HG03457 (cell line): ENCODE results near the gene SMARCE1.
"Not testable (repeated sequence)": the region's sequence is repeated elsewhere in the genome, so short reads cannot be mapped to it uniquely, and the experiment has no call there.

Source experiments
- ATAC-seq: cut with Tn5 transposase; IDR thresholded peaks from one replicate; pipeline ENCODE4 v1.9.1; 2021; ENCODE audit warnings: moderate number of reproducible peaks; ENCODE audit not compliant: unreplicated experiment

SMARCE1 gene

DNA sequence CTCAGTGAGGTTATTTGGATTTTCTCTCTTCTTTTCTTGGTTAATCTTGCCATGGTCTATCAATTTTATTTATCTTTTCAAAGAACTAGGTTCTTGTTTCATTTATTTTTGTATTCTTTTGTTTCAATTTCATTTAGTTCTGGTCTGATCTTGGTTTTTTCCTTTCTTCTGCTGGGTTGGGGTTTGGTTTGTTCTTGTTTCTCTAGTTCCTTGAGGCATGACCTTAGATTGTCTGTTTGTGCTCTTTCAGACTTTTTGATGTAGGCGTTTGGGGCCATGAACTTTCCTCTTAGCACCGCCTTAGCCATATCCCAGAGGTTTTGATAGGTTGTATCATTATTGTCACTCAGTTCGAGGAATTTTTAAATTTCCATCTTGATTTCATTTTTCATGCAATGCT is 61.4 kb downstream of the SMARCE1 start:
- not testable (repeated sequence) for ATAC-seq

GRCh38 chr17:40584950-40585349 is 62.7 kb downstream of the SMARCE1 start:
- ATAC-seq, result not testable (repeated sequence)

GRCh38 chr17:40582328-40582901 is 65.2 kb downstream of the SMARCE1 start:
- peak; percentile 85 for ATAC-seq

- no peak for ATAC-seq
Observed at GRCh38 chr17:40580140-40580539, 67.5 kb downstream of the SMARCE1 start.

- no peak for ATAC-seq
Observed at GRCh38 chr17:40579471-40579870, 68.1 kb downstream of the SMARCE1 start.

DNA sequence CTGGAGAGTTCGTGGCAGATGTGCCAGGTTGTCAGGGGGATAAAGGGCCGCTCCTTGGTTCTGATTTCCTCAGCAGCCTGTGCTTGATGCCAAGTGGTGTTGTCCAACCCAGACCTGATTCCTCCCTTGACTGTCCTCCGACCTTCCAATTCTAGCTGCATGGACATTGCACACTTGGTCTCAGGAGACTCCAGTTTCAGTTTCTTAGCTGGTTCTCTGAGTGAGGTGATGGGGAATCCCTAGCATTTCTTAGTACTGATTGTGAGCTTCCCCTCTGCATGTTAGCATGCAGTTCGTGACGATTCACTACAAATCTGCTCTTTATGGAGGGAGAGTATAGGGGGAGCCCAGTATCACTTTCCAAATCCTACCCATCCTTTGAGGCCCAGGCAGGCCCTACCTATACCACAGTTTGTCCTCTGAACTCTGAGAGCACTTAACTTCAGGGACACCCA is 70.0 kb downstream of the SMARCE1 start:
- no peak for ATAC-seq

GRCh38 chr17:40576113-40576740 is 71.4 kb downstream of the SMARCE1 start:
- ATAC-seq, result no peak
